Liver (tissue), 9 donors: Measurements from ENCODE around the gene MECP2. TPM values are rescaled to one million over a fixed set of nuclear protein-coding genes. Genes with fewer than 3 reads are reported as not detected.

Source experiments
- DNase-seq: peaks from one replicate; pipeline ENCODE4 v3.0.0-alpha.2; 2017; ENCODE audit warnings: low spot score
- H3K27ac ChIP-seq, 2 donors: one replicate each; pipeline ENCODE4 v1.7.0; 2013; ENCODE audit warnings: inconsistent platforms in 2 of 2, low read length in 2 of 2, control low read depth in 1 of 2, low read depth in 1 of 2, mild to moderate bottlenecking in 1 of 2
- H3K27me3 ChIP-seq, 4 donors: one replicate each; pipeline versions ENCODE4 v1.6.1 to v1.7.0; 2013; ENCODE audit warnings: low read length in 3 of 4, inconsistent platforms in 1 of 4, mild to moderate bottlenecking in 1 of 4, moderate library complexity in 1 of 4; ENCODE audit not compliant: control insufficient read depth in 4 of 4, insufficient read depth in 4 of 4
- H3K36me3 ChIP-seq, 4 donors: one replicate each; pipeline versions ENCODE4 v1.6.1 to v1.7.0; 2013; ENCODE audit warnings: low read length in 3 of 4, mild to moderate bottlenecking in 3 of 4, low read depth in 1 of 4, moderate library complexity in 1 of 4; ENCODE audit not compliant: control insufficient read depth in 4 of 4, insufficient read depth in 3 of 4
- H3K4me1 ChIP-seq, 4 donors: one replicate each; pipeline versions ENCODE4 v1.6.1 to v1.7.0; 2013; ENCODE audit warnings: low read length in 3 of 4, mild to moderate bottlenecking in 3 of 4, moderate library complexity in 1 of 4; ENCODE audit not compliant: control insufficient read depth in 4 of 4, insufficient read depth in 4 of 4
- H3K4me3 ChIP-seq, 3 donors: one replicate each; pipeline versions ENCODE4 v1.6.1 to v1.7.0; 2013; ENCODE audit warnings: low read length in 3 of 3, control low read depth in 1 of 3, low read depth in 1 of 3, mild to moderate bottlenecking in 1 of 3
- H3K9ac ChIP-seq, 2 donors: one replicate each; pipeline ENCODE4 v1.7.0; 2013; ENCODE audit warnings: low read length in 2 of 2, mild to moderate bottlenecking in 2 of 2, moderate library complexity in 2 of 2, control low read depth in 1 of 2, low read depth in 1 of 2
- H3K9me3 ChIP-seq, 4 donors: one replicate each; pipeline versions ENCODE4 v1.6.1 to v1.7.0; 2013; ENCODE audit warnings: low read length in 3 of 4; ENCODE audit not compliant: control insufficient read depth in 4 of 4
- ATF3 ChIP-seq: IDR thresholded peaks from 2 replicates; pipeline ENCODE4 v1.6.1; 2016; ENCODE audit warnings: antibody characterized with exemption
- EGR1 ChIP-seq, 2 donors: IDR thresholded peaks; 2 replicates each; pipeline ENCODE4 v1.6.1; 2016 to 2018; ENCODE audit warnings: antibody characterized with exemption in 2 of 2, low read depth in 2 of 2
- FOXA1 ChIP-seq: IDR thresholded peaks from 2 replicates; pipeline ENCODE4 v1.6.1; 2016; ENCODE audit warnings: antibody characterized with exemption
- FOXA2 ChIP-seq: IDR thresholded peaks from 2 replicates; pipeline ENCODE4 v1.6.1; 2016; ENCODE audit warnings: antibody characterized with exemption
- GABPA ChIP-seq, 2 donors: IDR thresholded peaks in 1 of 2; conservative IDR thresholded peaks in 1 of 2; 2 replicates each; pipeline ENCODE4 v1.6.1; 2016; ENCODE audit warnings: antibody characterized with exemption in 2 of 2, mild to moderate bottlenecking in 1 of 2, moderate library complexity in 1 of 2
- HNF4A ChIP-seq, 2 donors: conservative IDR thresholded peaks; 2 replicates each; pipeline ENCODE4 v1.6.1; 2016; ENCODE audit warnings: antibody characterized with exemption in 2 of 2, mild to moderate bottlenecking in 2 of 2
- HNF4G ChIP-seq: IDR thresholded peaks from 2 replicates; pipeline ENCODE4 v1.6.1; 2016; ENCODE audit warnings: antibody characterized with exemption
- JUND ChIP-seq, 2 donors: IDR thresholded peaks; 2 replicates each; pipeline ENCODE4 v1.6.1; 2016; ENCODE audit warnings: antibody characterized with exemption in 2 of 2
- MAX ChIP-seq: IDR thresholded peaks from 2 replicates; pipeline ENCODE4 v1.6.1; 2016; ENCODE audit warnings: antibody characterized with exemption
- NR2F2 ChIP-seq: IDR thresholded peaks from 2 replicates; pipeline ENCODE4 v1.6.1; 2016; ENCODE audit warnings: antibody characterized with exemption
- RAD21 ChIP-seq, 2 donors: IDR thresholded peaks; 2 replicates each; pipeline ENCODE4 v1.6.1; 2016; ENCODE audit warnings: antibody characterized with exemption in 2 of 2, mild to moderate bottlenecking in 2 of 2
- RXRA ChIP-seq, 2 donors: IDR thresholded peaks; 2 replicates each; pipeline ENCODE4 v1.6.1; 2017 to 2018; ENCODE audit warnings: antibody characterized with exemption in 2 of 2, mild to moderate bottlenecking in 1 of 2
- SP1 ChIP-seq: IDR thresholded peaks from 2 replicates; pipeline ENCODE4 v1.6.1; 2018; ENCODE audit warnings: antibody characterized with exemption, mild to moderate bottlenecking
- TAF1 ChIP-seq: conservative IDR thresholded peaks from 2 replicates; pipeline ENCODE4 v1.6.1; 2016; ENCODE audit warnings: antibody characterized with exemption, mild to moderate bottlenecking
- YY1 ChIP-seq: IDR thresholded peaks from 2 replicates; pipeline ENCODE4 v1.6.1; 2016; ENCODE audit warnings: antibody characterized with exemption, mild to moderate bottlenecking
- WGBS: extraction: QIAGEN DNeasy Blood & Tissue Kit; methylation state at CpG from one replicate; pipeline ENCODE4 v1.1.7; 2013; 5-methylcytosine and 5-hydroxymethylcytosine counted together
- polyA plus RNA-seq, 2 donors: library from polyadenylated mRNA; stranded (reverse) in 1 of 2; unstranded in 1 of 2; fragments of 200-250 nt in 1 of 2; fragments of >200 nt in 1 of 2; fragmentation: Nextera tagmentation in 1 of 2; extraction: Ambion mirVana in 1 of 2; gene quantifications; one replicate each; pipeline versions ENCODE4 v1.2.1 to v1.2.3, GENCODE V29; 2013 to 2015
- total RNA-seq, 2 donors: library from RNA; depleted of rRNA; stranded (reverse); fragments of >200 nt; gene quantifications; one replicate each; pipeline ENCODE4 v1.2.3, GENCODE V29; 2014
- TF ChIP-seq, protein P1 (sequence below): IDR thresholded peaks from 2 replicates; pipeline ENCODE4 v1.6.1; 2016; ENCODE audit warnings: antibody characterized with exemption, mild to moderate bottlenecking
- TF ChIP-seq, protein P2 (sequence below): fragments of 150-350 bp; IDR thresholded peaks from 2 replicates; pipeline ENCODE4 v1.5.1; 2017; ENCODE audit warnings: improper control_type of control experiment, low read depth, low read length; ENCODE audit not compliant: missing input control
- TF ChIP-seq, protein P3 (sequence below): IDR thresholded peaks from 2 replicates; pipeline ENCODE4 v1.6.1; 2016; ENCODE audit warnings: antibody characterized with exemption
- donor health status: healthy.
- donor health status: healthy.
- donor health status: healthy.
- donor health status: healthy.
- donor health status: healthy.

MECP2 gene
- total and polyA plus RNA-seq, 4 donors: 6.9 to 22.0 (median 10.0) TPM

DNA sequence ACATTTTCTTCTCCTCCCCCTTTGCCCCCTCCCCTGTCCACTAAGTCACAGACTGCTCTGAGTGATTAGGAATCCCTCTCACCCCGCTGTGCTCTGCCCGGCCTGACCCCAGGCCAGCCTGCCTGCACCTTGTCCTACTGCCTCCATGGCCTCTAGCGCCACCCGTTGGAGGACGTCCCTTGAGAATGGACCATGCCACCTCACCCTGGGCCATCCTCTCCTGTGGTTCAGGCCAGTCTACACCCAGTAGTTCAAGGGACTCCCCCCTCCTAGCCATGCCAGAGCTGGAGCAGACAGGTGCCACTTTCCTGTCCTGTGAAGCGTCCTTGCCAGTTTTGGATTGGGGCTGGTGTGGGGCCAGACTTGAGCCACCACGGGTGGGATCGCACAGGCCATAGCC, 68.1 kb downstream of the MECP2 start:
- DNase-seq: no peak
- 89% methylated on average over 8 of the region's 8 CpGs for WGBS
- Histone ChIP-seq H3K27me3 (no peaks in the 10 kb centered on the region), H3K27ac (no peak overlapping the region), H3K9me3 (no peaks in the 10 kb centered on the region), H3K4me3 (no peak overlapping the region), H3K9ac (no peak overlapping the region), H3K36me3 (peaks cover 4 to 13% (median 4%) of the 10 kb centered on the region in 4 donors), H3K4me1 (peaks cover 3 to 11% (median 8%) of the 10 kb centered on the region in 4 donors)
- no peak for TF ChIP-seq SP1
- TF ChIP-seq, protein P1, sequence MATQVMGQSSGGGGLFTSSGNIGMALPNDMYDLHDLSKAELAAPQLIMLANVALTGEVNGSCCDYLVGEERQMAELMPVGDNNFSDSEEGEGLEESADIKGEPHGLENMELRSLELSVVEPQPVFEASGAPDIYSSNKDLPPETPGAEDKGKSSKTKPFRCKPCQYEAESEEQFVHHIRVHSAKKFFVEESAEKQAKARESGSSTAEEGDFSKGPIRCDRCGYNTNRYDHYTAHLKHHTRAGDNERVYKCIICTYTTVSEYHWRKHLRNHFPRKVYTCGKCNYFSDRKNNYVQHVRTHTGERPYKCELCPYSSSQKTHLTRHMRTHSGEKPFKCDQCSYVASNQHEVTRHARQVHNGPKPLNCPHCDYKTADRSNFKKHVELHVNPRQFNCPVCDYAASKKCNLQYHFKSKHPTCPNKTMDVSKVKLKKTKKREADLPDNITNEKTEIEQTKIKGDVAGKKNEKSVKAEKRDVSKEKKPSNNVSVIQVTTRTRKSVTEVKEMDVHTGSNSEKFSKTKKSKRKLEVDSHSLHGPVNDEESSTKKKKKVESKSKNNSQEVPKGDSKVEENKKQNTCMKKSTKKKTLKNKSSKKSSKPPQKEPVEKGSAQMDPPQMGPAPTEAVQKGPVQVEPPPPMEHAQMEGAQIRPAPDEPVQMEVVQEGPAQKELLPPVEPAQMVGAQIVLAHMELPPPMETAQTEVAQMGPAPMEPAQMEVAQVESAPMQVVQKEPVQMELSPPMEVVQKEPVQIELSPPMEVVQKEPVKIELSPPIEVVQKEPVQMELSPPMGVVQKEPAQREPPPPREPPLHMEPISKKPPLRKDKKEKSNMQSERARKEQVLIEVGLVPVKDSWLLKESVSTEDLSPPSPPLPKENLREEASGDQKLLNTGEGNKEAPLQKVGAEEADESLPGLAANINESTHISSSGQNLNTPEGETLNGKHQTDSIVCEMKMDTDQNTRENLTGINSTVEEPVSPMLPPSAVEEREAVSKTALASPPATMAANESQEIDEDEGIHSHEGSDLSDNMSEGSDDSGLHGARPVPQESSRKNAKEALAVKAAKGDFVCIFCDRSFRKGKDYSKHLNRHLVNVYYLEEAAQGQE: no peak
- TF ChIP-seq ATF3: no peak
- no peak for TF ChIP-seq HNF4G
- TF ChIP-seq NR2F2: no peak
- no peak for TF ChIP-seq EGR1 (IDR thresholded peaks at IDR 0.05; ENCODE audit: low read depth in 2 of 2)
- TF ChIP-seq, protein P2, sequence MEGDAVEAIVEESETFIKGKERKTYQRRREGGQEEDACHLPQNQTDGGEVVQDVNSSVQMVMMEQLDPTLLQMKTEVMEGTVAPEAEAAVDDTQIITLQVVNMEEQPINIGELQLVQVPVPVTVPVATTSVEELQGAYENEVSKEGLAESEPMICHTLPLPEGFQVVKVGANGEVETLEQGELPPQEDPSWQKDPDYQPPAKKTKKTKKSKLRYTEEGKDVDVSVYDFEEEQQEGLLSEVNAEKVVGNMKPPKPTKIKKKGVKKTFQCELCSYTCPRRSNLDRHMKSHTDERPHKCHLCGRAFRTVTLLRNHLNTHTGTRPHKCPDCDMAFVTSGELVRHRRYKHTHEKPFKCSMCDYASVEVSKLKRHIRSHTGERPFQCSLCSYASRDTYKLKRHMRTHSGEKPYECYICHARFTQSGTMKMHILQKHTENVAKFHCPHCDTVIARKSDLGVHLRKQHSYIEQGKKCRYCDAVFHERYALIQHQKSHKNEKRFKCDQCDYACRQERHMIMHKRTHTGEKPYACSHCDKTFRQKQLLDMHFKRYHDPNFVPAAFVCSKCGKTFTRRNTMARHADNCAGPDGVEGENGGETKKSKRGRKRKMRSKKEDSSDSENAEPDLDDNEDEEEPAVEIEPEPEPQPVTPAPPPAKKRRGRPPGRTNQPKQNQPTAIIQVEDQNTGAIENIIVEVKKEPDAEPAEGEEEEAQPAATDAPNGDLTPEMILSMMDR: no peak
- no peak for TF ChIP-seq FOXA2
- no peak for TF ChIP-seq RXRA (IDR thresholded peaks at IDR 0.05)
- no peak for TF ChIP-seq RAD21 (IDR thresholded peaks at IDR 0.05)
- no peak for TF ChIP-seq GABPA (IDR thresholded peaks at IDR 0.05 in 1 of 2, conservative IDR thresholded peaks at IDR 0.05 in 1 of 2)
- no peak for TF ChIP-seq JUND (IDR thresholded peaks at IDR 0.05)
- TF ChIP-seq, protein P3, sequence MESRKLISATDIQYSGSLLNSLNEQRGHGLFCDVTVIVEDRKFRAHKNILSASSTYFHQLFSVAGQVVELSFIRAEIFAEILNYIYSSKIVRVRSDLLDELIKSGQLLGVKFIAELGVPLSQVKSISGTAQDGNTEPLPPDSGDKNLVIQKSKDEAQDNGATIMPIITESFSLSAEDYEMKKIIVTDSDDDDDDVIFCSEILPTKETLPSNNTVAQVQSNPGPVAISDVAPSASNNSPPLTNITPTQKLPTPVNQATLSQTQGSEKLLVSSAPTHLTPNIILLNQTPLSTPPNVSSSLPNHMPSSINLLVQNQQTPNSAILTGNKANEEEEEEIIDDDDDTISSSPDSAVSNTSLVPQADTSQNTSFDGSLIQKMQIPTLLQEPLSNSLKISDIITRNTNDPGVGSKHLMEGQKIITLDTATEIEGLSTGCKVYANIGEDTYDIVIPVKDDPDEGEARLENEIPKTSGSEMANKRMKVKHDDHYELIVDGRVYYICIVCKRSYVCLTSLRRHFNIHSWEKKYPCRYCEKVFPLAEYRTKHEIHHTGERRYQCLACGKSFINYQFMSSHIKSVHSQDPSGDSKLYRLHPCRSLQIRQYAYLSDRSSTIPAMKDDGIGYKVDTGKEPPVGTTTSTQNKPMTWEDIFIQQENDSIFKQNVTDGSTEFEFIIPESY: no peak
- no peak for TF ChIP-seq MAX
- TF ChIP-seq YY1: no peak
- no peak for TF ChIP-seq FOXA1
- TF ChIP-seq TAF1: no peak
- TF ChIP-seq HNF4A (conservative IDR thresholded peaks at IDR 0.05): no peak
